Endothelial cell (in vitro differentiated cells): ENCODE results near the gene DMKN. TPM values are rescaled to one million over a fixed set of nuclear protein-coding genes. Genes with fewer than 3 reads are reported as not detected.

Experiments
- DNase-seq: peaks from one replicate; pipeline ENCODE4 v3.0.0; 2021; ENCODE audit warnings: low spot score
- H3K27ac Mint-ChIP-seq: one replicate; pipeline ENCODE4 v1.8.0; 2021; ENCODE audit warnings: mixed read lengths, inconsistent platforms; ENCODE audit not compliant: unreplicated experiment
- H3K27me3 Mint-ChIP-seq: one replicate; pipeline ENCODE4 v1.8.0; 2021; ENCODE audit warnings: mild to moderate bottlenecking, moderate library complexity, mixed read lengths, inconsistent platforms; ENCODE audit not compliant: unreplicated experiment
- H3K36me3 Mint-ChIP-seq: one replicate; pipeline ENCODE4 v1.8.0; 2021; ENCODE audit warnings: mild to moderate bottlenecking, low read depth, mixed read lengths, inconsistent platforms; ENCODE audit not compliant: unreplicated experiment
- H3K4me1 Mint-ChIP-seq: one replicate; pipeline ENCODE4 v1.8.0; 2021; ENCODE audit warnings: mild to moderate bottlenecking, mixed read lengths, inconsistent platforms; ENCODE audit not compliant: unreplicated experiment
- H3K4me3 Mint-ChIP-seq: one replicate; pipeline ENCODE4 v1.8.0; 2021; ENCODE audit warnings: mild to moderate bottlenecking, mixed read lengths, inconsistent platforms; ENCODE audit not compliant: unreplicated experiment
- H3K9me3 Mint-ChIP-seq: one replicate; pipeline ENCODE4 v1.8.0; 2021; ENCODE audit warnings: mixed read lengths, inconsistent platforms; ENCODE audit not compliant: unreplicated experiment
- CTCF ChIP-seq: fragments of 200-600 bp; sonication (generic); IDR thresholded peaks from one replicate; pipeline ENCODE4 v1.5.0; 2021; ENCODE audit warnings: antibody characterized with exemption; ENCODE audit not compliant: unreplicated experiment
- total RNA-seq: library from RNA; stranded (reverse); fragmentation: NEBNext Ultra II Directional; extraction: Animal tissue kit (Norgen Biotek cat#: 25700); gene quantifications from one replicate; pipeline ENCODE4 v1.2.1, GENCODE V29; 2021; ENCODE audit not compliant: unreplicated experiment

DMKN gene
- total RNA-seq, 1 donor from 2014 or later: 56.9 TPM

DNA sequence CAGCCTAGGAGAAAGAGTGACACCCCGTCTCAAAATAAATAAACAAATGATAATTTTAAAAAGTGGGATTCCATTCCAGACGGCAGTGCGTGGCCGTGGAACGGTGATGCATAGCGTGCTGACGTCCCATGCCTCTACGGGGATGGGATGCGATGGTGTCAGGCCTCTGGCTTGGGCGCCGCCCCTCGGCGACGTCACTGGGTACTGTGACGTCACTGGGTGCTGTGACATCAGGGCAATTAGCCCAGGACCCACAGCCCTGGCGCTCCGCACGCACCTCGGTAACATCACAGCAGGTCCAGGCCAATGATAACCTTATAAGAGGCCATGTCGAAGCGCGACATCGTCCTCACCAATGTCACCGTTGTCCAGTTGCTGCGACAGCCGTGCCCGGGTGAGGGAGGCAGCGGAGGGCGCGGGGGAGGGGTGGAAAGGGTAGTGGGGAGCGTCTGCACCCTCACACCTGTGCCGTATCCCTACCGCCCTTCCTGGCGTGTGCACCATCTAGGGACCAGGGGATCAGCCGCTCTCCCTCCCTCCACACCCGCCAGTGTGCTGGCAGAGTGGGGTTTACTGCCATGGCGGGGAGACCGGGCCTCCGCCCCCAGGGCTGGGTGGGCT, 19.9 kb upstream of the DMKN start, which contains the start of gene GAPDHS:
TSS of gene GAPDHS (plus strand) at position 256 of the 621 bp plus-strand sequence. CDS start at position 328, 72 bp downstream.
- no peak for TF ChIP-seq CTCF
- H3K4me1 Mint-ChIP-seq: no peaks in the 10 kb centered on the region
- peaks cover 7% of the 10 kb centered on the region for H3K36me3 Mint-ChIP-seq
- H3K9me3 Mint-ChIP-seq: no peaks in the 10 kb centered on the region
- DNase-seq: no peak
- H3K27ac Mint-ChIP-seq: peak within 1 kb of the TSS; percentile 58
- H3K4me3 Mint-ChIP-seq: peak within 1 kb of the TSS; percentile 8
- peaks cover 7% of the 10 kb centered on the region for H3K27me3 Mint-ChIP-seq

GRCh38 chr19:35531291-35531690, 17.8 kb upstream of the DMKN start:
- Mint-ChIP-seq H3K36me3 (peaks cover 10% of the 10 kb centered on the region), H3K9me3 (no peaks in the 10 kb centered on the region), H3K4me1 (no peaks in the 10 kb centered on the region), H3K27me3 (peaks cover 13% of the 10 kb centered on the region), H3K27ac (no peak overlapping the region), H3K4me3 (no peak overlapping the region)
- no peak for TF ChIP-seq CTCF
- no peak for DNase-seq

DNA sequence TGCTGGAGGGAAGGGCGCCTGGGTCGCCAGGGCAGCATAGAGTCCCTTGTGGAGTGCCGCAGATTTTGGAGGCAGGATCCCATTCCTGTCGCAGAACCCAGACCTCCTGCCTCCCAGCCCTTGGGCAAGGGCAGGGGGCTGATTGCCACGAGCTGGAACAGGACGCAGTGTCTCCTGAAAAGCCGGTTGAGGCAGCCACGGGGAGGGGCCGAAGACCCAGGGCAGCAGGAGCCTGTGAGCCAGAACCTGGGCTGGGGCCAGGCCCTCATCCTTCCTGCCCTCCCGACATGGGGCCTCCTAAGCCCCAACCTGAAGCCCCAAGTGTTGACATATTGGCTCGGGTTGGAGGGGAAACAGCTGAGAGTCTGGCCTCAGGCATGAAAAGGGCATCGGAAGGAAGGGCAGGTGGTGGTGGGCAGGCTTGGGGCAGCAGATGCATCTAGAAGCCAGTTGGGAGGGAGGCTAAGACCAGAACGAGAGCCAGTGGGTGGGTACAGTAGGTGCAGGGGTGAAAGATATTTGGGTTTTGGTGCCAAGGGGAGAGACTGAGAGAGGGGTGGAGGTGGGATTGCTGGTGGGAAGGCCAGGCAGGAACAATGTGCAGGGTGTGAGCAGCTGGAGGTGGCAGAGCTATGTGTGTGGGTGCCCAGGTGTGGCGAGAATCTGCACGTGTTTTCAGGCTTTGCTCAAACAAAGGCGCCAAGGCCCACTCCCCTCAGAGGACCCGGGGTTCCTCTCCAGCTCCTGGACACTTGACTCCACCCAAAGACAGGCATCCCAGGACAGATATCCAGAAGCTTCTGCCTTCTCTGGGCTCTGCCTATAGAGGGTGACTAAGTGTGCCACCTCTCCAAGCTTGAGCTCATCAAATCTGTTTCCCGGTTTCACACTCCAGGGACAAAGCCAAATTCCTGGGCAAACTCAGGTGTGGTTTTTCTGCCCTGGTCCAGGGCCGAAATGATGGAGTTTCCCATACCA, 16.1 kb upstream of the DMKN start:
- H3K36me3 Mint-ChIP-seq: peaks cover 10% of the 10 kb centered on the region
- peaks cover 16% of the 10 kb centered on the region for H3K27me3 Mint-ChIP-seq
- H3K27ac Mint-ChIP-seq: no peak overlapping the region
- no peak overlapping the region for H3K4me3 Mint-ChIP-seq
- DNase-seq: no peak
- no peaks in the 10 kb centered on the region for H3K4me1 Mint-ChIP-seq
- no peak for TF ChIP-seq CTCF
- H3K9me3 Mint-ChIP-seq: no peaks in the 10 kb centered on the region

- peaks cover 16% of the 10 kb centered on the region for H3K27me3 Mint-ChIP-seq
- TF ChIP-seq CTCF: no peak
Observed at GRCh38 chr19:35528218-35529038, 15.0 kb upstream of the DMKN start, which contains the start of gene SBSN. SBSN (minus strand) TSS chr19:35528311; CDS start chr19:35528281, 30 bp downstream.

More at GRCh38 chr19:35528218-35529038, 15.0 kb upstream of the DMKN start, which contains the start of gene SBSN:
- Mint-ChIP-seq H3K9me3 (no peaks in the 10 kb centered on the region), H3K36me3 (peaks cover 10% of the 10 kb centered on the region), H3K4me3 (no peak within 1 kb of the TSS), H3K4me1 (no peaks in the 10 kb centered on the region), H3K27ac (peak within 1 kb of the TSS; percentile 72)
- DNase-seq: no peak
